ENCODE measurements around the gene SYCE1L.

Gene SYCE1L

GRCh38 chr16:77250400-77250799 is 51.2 kb downstream of the SYCE1L start:
- no peak for DNase-seq (ENCODE audit: low read depth)

Data from T-helper 22 cell (primary cell).